Calu3 (cell line): ENCODE data around the gene NMBR. TPM values are rescaled to one million over a fixed set of nuclear protein-coding genes. Genes with fewer than 3 reads are reported as not detected.
"Not testable (repeated sequence)": the region's sequence is repeated elsewhere in the genome, so short reads cannot be mapped to it uniquely, and the experiment has no call there.

Source experiments
- BruUV-seq: library from RNA; stranded (reverse); fragments of 400-500 nt; replicated peaks from 2 replicates; lab custom pipeline; 2021; lab: Mats Ljungman, UMichigan
- CTCF ChIA-PET: fragments of 300-600 bp; sonication (Branson Sonifier 250); formaldehyde crosslinking; loops from one replicate; lab custom pipeline; 2022; ENCODE audit warnings: antibody characterized with exemption; lab: Charles Lee
- DNase-seq: peaks from one replicate; pipeline ENCODE4 v3.0.0; 2022
- H3K27ac Mint-ChIP-seq: one replicate; pipeline ENCODE4 v1.8.0; 2022; ENCODE audit warnings: mixed read lengths; ENCODE audit not compliant: unreplicated experiment
- H3K27me3 Mint-ChIP-seq: one replicate; pipeline ENCODE4 v1.8.0; 2022; ENCODE audit warnings: mixed read lengths; ENCODE audit not compliant: unreplicated experiment
- H3K36me3 Mint-ChIP-seq: one replicate; pipeline ENCODE4 v1.8.0; 2022; ENCODE audit warnings: mild to moderate bottlenecking, moderate library complexity, mixed read lengths; ENCODE audit not compliant: insufficient read depth, unreplicated experiment
- H3K4me1 Mint-ChIP-seq: one replicate; pipeline ENCODE4 v1.8.0; 2022; ENCODE audit warnings: mild to moderate bottlenecking, low read depth, mixed read lengths; ENCODE audit not compliant: unreplicated experiment
- H3K4me3 Mint-ChIP-seq: one replicate; pipeline ENCODE4 v1.8.0; 2022; ENCODE audit warnings: mild to moderate bottlenecking, low read depth, moderate library complexity, mixed read lengths; ENCODE audit not compliant: unreplicated experiment
- H3K9me3 Mint-ChIP-seq: one replicate; pipeline ENCODE4 v1.8.0; 2022; ENCODE audit warnings: low read depth, mixed read lengths; ENCODE audit not compliant: unreplicated experiment
- CTCF ChIP-seq: fragments of 200-600 bp; IDR thresholded peaks from one replicate; pipeline ENCODE4 v1.8.0; 2022; ENCODE audit warnings: antibody characterized with exemption; ENCODE audit not compliant: unreplicated experiment
- intact Hi-C: fragments of 100-400 bp; cut with micrococcal nuclease; formaldehyde crosslinking; loops from one replicate; pipeline ENCODE4 v1.10.0; 2022; ENCODE audit not compliant: unreplicated experiment
- total RNA-seq: library from RNA; stranded (reverse); gene quantifications from 2 replicates; pipeline ENCODE4 v1.2.3, GENCODE V29; 2022

NMBR gene
- total RNA-seq, 1 experiment from 2014 or later = not detected

- no TSS peak for BruUV-seq
- H3K27ac Mint-ChIP-seq = no peak overlapping the region
Measured at GRCh38 chr6:142152746-142153145, 5.8 kb upstream of the NMBR start.

GRCh38 chr6:142141531-142141930 lies 5.4 kb downstream of the NMBR start:
- intact Hi-C loops, H3K4me3 Mint-ChIP-seq, DNase-seq, H3K9me3 Mint-ChIP-seq, BruUV-seq, H3K27me3 Mint-ChIP-seq, H3K27ac Mint-ChIP-seq, CTCF ChIA-PET, H3K4me1 Mint-ChIP-seq, H3K36me3 Mint-ChIP-seq: not testable (repeated sequence)

More at GRCh38 chr6:142152746-142153145, 5.8 kb upstream of the NMBR start:
- Mint-ChIP-seq H3K4me1 (peaks cover 19% of the 10 kb centered on the region), H3K36me3 (no peaks in the 10 kb centered on the region), H3K27me3 (no peaks in the 10 kb centered on the region), H3K9me3 (no peaks in the 10 kb centered on the region), H3K4me3 (no peak overlapping the region)
- DNase-seq = no peak
- TF ChIP-seq CTCF = no peak
- CTCF ChIA-PET = no interaction called here
- intact Hi-C loops = no loop called here

- no peak for DNase-seq
- intact Hi-C loops = no loop called here
- no peak for TF ChIP-seq CTCF
- H3K27ac Mint-ChIP-seq = no peak overlapping the region
- H3K4me3 Mint-ChIP-seq = no peak overlapping the region
- no peaks in the 10 kb centered on the region for H3K36me3 Mint-ChIP-seq
- no peaks in the 10 kb centered on the region for H3K27me3 Mint-ChIP-seq
- no peaks in the 10 kb centered on the region for H3K9me3 Mint-ChIP-seq
- no TSS peak for BruUV-seq
- CTCF ChIA-PET = no interaction called here
- H3K4me1 Mint-ChIP-seq = no peaks in the 10 kb centered on the region
Measured at GRCh38 chr6:142138876-142139275, 8.0 kb downstream of the NMBR start.

- H3K4me3 Mint-ChIP-seq = no peak within 1 kb of the TSS
- no TSS peak for BruUV-seq
- CTCF ChIA-PET = no interaction called here
- intact Hi-C loops = no loop called here
- no peaks in the 10 kb centered on the region for H3K9me3 Mint-ChIP-seq
- H3K27ac Mint-ChIP-seq = no peak within 1 kb of the TSS
- no peak for DNase-seq
- no peaks in the 10 kb centered on the region for H3K4me1 Mint-ChIP-seq
- H3K27me3 Mint-ChIP-seq = no peaks in the 10 kb centered on the region
- no peak for TF ChIP-seq CTCF
- no peaks in the 10 kb centered on the region for H3K36me3 Mint-ChIP-seq
Measured at GRCh38 chr6:142132625-142133024, 14.3 kb downstream of the NMBR start, which contains the start of gene GJE1. Gene GJE1 (plus strand): TSS chr6:142132925. CDS start chr6:142133159, 234 bp downstream.

- no peak overlapping the region for H3K4me3 Mint-ChIP-seq
- no peak for TF ChIP-seq CTCF
- CTCF ChIA-PET = interaction anchor here (0.6 kb wide), 1 partner anchor 453 kb away, joined by 3 read pairs; no protein-coding TSS in a partner anchor
- no peaks in the 10 kb centered on the region for H3K4me1 Mint-ChIP-seq
- no peak overlapping the region for H3K27ac Mint-ChIP-seq
- DNase-seq = no peak
- H3K36me3 Mint-ChIP-seq = no peaks in the 10 kb centered on the region
- no peaks in the 10 kb centered on the region for H3K27me3 Mint-ChIP-seq
- intact Hi-C loops = no loop called here
- no TSS peak for BruUV-seq
- no peaks in the 10 kb centered on the region for H3K9me3 Mint-ChIP-seq
Measured at GRCh38 chr6:142130814-142131213, 16.1 kb downstream of the NMBR start.
